Measurements from ENCODE around the gene PLPPR1. TPM values are rescaled to one million over a fixed set of nuclear protein-coding genes. Genes with fewer than 3 reads are reported as not detected.

The PLPPR1 gene
- total and polyA plus RNA-seq, 2 of the 13 experiments (the other 11 are each of a cell fraction or from before 2014, with no cell fraction given), result 16.0 to 84.7 TPM

DNA sequence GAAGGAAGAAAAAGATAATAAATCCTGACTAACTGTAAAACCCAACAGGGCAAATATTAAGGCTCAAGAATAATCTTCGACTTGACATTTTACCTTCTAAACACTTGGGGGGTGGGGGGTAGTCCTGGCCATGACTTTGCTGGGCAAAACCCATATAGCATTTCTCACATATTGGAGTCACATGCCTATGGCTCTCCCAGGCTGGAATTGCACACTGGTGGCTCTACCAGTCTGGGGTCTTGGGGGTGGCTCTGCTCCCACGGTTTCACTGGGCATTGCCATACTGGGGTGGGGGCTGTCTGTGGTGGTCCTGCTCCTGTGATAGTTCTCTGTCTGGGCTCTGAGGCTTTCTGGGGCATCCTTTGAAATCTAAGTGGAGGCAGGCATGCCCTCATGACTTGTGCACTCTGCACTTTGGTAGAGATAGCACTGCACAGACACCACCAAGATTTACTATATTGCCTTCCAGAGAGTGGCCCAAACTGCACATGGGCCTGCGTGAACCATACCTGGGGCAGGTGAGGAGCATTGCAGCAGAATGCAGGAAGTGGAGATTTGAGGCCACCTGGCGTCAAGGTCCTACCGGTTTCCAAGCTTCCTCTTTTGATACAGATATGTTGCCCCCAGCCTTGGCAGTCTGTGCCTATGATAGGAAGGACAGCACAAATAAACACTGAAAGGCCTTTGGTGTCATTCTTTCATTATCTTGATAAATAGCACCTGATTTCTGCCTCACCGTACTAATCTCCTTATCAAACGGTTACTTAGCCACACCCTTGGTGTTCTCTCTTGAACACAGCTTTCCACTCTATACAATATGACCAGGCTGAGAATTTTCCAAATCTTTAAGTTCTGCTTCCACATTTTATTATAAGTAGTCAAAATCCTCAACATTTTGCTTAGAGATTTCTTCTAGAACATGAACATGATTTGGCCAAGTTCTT lies 326.5 kb downstream of the PLPPR1 start (continued):
- TF ChIP-seq ZNF383 (CRISPR knock-in tag; IDR thresholded peaks at IDR 0.05; ENCODE audit: borderline replicate concordance), result peak; percentile 47; the same call in 1 of the 2 replicates
- TF ChIP-seq SALL2 (CRISPR knock-in tag; IDR thresholded peaks at IDR 0.05), result peak; percentile 17; the same call in 1 of the 2 replicates
- TF ChIP-seq KAT7 (CRISPR knock-in tag; IDR thresholded peaks at IDR 0.05; ENCODE audit: borderline replicate concordance), result peak; percentile 38; the same call in 1 of the 2 replicates
- TF ChIP-seq ZNF790 (CRISPR knock-in tag; IDR thresholded peaks at IDR 0.05; ENCODE audit: borderline replicate concordance), result no peak
- TF ChIP-seq ZNF513 (CRISPR knock-in tag; conservative IDR thresholded peaks at IDR 0.05), result no peak
- TF ChIP-seq RNF219 (CRISPR knock-in tag; IDR thresholded peaks at IDR 0.05), result no peak
- TF ChIP-seq ZNF264 (CRISPR knock-in tag; IDR thresholded peaks at IDR 0.05), result 0 out of 2 replicates have a peak, but pooled peaks have one; percentile 21
- no peak for TF ChIP-seq KDM6A (CRISPR knock-in tag; IDR thresholded peaks at IDR 0.05; ENCODE audit: low read depth)
- 0 out of 2 replicates have a peak, but pooled peaks have one; percentile 48 for TF ChIP-seq ZBTB34 (CRISPR knock-in tag; IDR thresholded peaks at IDR 0.05)
- TF ChIP-seq ASH2L (IDR thresholded peaks at IDR 0.05; ENCODE audit: insufficient read length, low read depth, low read length), result peak; percentile 38
- TF ChIP-seq SMAD3 (CRISPR knock-in tag; IDR thresholded peaks at IDR 0.05), result no peak
- no peak for TF ChIP-seq ZSCAN29 (CRISPR knock-in tag; conservative IDR thresholded peaks at IDR 0.05)
- no peak for TF ChIP-seq MBNL3 (CRISPR knock-in tag; conservative IDR thresholded peaks at IDR 0.05)
- TF ChIP-seq ZBTB49 (CRISPR knock-in tag; IDR thresholded peaks at IDR 0.05; ENCODE audit: borderline replicate concordance), result no peak
- TF ChIP-seq ZNF839 (CRISPR knock-in tag; IDR thresholded peaks at IDR 0.05; ENCODE audit: borderline replicate concordance), result no peak
- TF ChIP-seq JUND (CRISPR knock-in tag; IDR thresholded peaks at IDR 0.05), result no peak
- TF ChIP-seq, protein P1, sequence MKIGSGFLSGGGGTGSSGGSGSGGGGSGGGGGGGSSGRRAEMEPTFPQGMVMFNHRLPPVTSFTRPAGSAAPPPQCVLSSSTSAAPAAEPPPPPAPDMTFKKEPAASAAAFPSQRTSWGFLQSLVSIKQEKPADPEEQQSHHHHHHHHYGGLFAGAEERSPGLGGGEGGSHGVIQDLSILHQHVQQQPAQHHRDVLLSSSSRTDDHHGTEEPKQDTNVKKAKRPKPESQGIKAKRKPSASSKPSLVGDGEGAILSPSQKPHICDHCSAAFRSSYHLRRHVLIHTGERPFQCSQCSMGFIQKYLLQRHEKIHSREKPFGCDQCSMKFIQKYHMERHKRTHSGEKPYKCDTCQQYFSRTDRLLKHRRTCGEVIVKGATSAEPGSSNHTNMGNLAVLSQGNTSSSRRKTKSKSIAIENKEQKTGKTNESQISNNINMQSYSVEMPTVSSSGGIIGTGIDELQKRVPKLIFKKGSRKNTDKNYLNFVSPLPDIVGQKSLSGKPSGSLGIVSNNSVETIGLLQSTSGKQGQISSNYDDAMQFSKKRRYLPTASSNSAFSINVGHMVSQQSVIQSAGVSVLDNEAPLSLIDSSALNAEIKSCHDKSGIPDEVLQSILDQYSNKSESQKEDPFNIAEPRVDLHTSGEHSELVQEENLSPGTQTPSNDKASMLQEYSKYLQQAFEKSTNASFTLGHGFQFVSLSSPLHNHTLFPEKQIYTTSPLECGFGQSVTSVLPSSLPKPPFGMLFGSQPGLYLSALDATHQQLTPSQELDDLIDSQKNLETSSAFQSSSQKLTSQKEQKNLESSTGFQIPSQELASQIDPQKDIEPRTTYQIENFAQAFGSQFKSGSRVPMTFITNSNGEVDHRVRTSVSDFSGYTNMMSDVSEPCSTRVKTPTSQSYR (CRISPR knock-in tag; IDR thresholded peaks at IDR 0.05; ENCODE audit: borderline replicate concordance), result no peak
